Neutrophil (primary cell): ENCODE measurements around the gene DLG4.

Experiments used
- H3K27ac ChIP-seq: fragments of 200-600 bp; sonication (generic); 2 replicates; pipeline ENCODE4 v1.5.1; 2016; ENCODE audit warnings: mild to moderate bottlenecking, moderate library complexity
- H3K27me3 ChIP-seq: fragments of 200-600 bp; sonication (generic); 2 replicates; pipeline ENCODE4 v1.6.0; 2016; ENCODE audit warnings: mild to moderate bottlenecking
- H3K36me3 ChIP-seq: fragments of 200-600 bp; sonication (generic); 2 replicates; pipeline ENCODE4 v1.5.1; 2017
- H3K4me1 ChIP-seq, 2 experiments: fragments of 200-600 bp in 1 of 2; sonication (generic) in 1 of 2; 1 replicate in 1 of 2; 2 replicates in 1 of 2; pipeline versions ENCODE4 v1.5.1 to v1.6.1; 2013 to 2016; ENCODE audit warnings: low read depth in 1 of 2, low read length in 1 of 2, mild to moderate bottlenecking in 1 of 2, moderate library complexity in 1 of 2; ENCODE audit not compliant: control insufficient read depth in 1 of 2, insufficient read depth in 1 of 2
- H3K4me3 ChIP-seq, 2 experiments: fragments of 200-600 bp in 1 of 2; sonication (generic) in 1 of 2; 1 replicate in 1 of 2; 2 replicates in 1 of 2; pipeline ENCODE4 v1.5.1; 2013 to 2016; ENCODE audit warnings: low read depth in 1 of 2, low read length in 1 of 2, mild to moderate bottlenecking in 1 of 2, moderate library complexity in 1 of 2
- H3K9me3 ChIP-seq: fragments of 200-600 bp; sonication (generic); 2 replicates; pipeline ENCODE4 v1.5.1; 2016
- CTCF ChIP-seq: fragments of 200-600 bp; sonication (generic); IDR thresholded peaks from 2 replicates; pipeline ENCODE4 v1.5.1; 2016; ENCODE audit warnings: antibody characterized with exemption

Gene DLG4

GRCh38 chr17:7156342-7156940 is 63.2 kb downstream of the DLG4 start:
- TF ChIP-seq CTCF: no peak
- H3K4me1 ChIP-seq: no peaks in the 10 kb centered on the region
- H3K27ac ChIP-seq: no peak overlapping the region
- H3K27me3 ChIP-seq: peaks cover 72% of the 10 kb centered on the region
- H3K4me3 ChIP-seq: no peak overlapping the region
- H3K9me3 ChIP-seq: no peaks in the 10 kb centered on the region
- H3K36me3 ChIP-seq: no peaks in the 10 kb centered on the region

DNA sequence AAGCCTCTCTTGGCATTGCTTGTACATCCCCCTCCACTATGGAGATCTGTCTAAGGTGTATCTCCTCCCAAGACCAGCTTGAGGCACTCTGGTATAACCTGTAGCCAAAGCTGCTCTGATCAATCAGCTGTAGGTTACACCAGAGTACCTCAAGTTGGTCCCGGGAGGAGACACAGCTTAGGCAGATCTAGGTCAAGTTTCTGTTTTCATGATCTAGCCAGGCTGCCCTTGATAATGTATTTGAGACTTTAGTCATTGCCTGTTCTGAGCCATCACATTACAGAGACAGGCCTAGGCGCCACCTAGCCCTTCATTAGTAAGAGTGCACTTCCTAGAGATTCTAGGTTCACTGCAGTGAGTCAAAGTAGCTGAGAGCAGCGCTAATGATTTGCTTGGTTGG is 71.9 kb downstream of the DLG4 start:
- no peak for TF ChIP-seq CTCF
- Histone ChIP-seq H3K4me3 (no peak overlapping the region), H3K9me3 (no peaks in the 10 kb centered on the region), H3K36me3 (no peaks in the 10 kb centered on the region), H3K27ac (no peak overlapping the region), H3K4me1 (no peaks in the 10 kb centered on the region), H3K27me3 (peaks cover 24% of the 10 kb centered on the region)

- no peak for TF ChIP-seq CTCF
- Histone ChIP-seq H3K36me3 (no peaks in the 10 kb centered on the region), H3K9me3 (no peaks in the 10 kb centered on the region), H3K27me3 (peaks cover 10% of the 10 kb centered on the region), H3K27ac (no peak overlapping the region), H3K4me1 (no peaks in the 10 kb centered on the region), H3K4me3 (no peak overlapping the region)
Measured at GRCh38 chr17:7146115-7146514, 73.5 kb downstream of the DLG4 start.

GRCh38 chr17:7144213-7144612 is 75.4 kb downstream of the DLG4 start:
- no peak overlapping the region for H3K4me3 ChIP-seq
- no peaks in the 10 kb centered on the region for H3K36me3 ChIP-seq
- no peak for TF ChIP-seq CTCF
- no peaks in the 10 kb centered on the region for H3K4me1 ChIP-seq
- H3K27ac ChIP-seq: no peak overlapping the region
- peaks cover 16% of the 10 kb centered on the region for H3K27me3 ChIP-seq
- H3K9me3 ChIP-seq: no peaks in the 10 kb centered on the region

DNA sequence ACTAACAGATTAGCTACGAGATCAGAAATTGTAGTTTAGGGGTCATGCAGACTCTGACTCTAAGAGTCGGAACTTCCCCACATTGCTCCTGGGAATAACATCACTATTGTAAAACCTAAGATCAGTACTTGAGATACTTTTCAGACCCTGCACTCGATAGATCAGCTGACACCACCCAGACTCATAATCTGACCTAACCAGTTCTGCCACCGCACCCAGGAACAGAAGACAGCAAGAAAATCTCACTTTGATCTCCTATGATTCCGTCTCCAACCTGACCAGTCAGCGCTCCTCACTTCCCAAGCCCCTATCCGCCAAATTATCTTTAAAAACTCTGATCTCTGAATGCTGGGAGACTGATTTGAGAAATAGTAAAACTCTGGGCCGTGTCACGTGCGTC is 77.8 kb downstream of the DLG4 start:
- TF ChIP-seq CTCF: no peak
- H3K4me3 ChIP-seq: no peak overlapping the region
- H3K9me3 ChIP-seq: no peaks in the 10 kb centered on the region
- H3K4me1 ChIP-seq: no peaks in the 10 kb centered on the region
- H3K27me3 ChIP-seq: peaks cover 36% of the 10 kb centered on the region
- H3K27ac ChIP-seq: no peak overlapping the region
- H3K36me3 ChIP-seq: no peaks in the 10 kb centered on the region

DNA sequence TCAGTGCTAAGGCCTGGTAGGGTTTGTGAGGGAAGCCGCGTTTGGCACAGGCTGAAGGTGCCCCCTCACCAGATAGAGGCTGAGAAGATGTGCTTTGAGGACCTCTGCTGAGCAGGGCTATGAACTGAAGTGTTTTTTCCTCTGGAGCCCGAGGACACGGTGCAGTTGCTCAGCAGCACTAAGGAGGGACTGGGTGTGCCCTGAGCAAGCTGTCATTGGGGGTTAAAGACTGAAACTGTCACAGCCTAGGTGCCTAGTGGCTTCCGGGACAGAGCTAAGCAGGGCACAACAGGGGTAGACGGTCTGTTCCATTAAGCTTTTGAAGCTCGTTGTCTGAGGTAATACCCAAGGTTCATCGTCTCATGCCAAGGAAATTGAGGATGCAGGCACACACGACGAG is 80.2 kb downstream of the DLG4 start:
- H3K36me3 ChIP-seq: no peaks in the 10 kb centered on the region
- H3K27me3 ChIP-seq: peaks cover 50% of the 10 kb centered on the region
- H3K4me3 ChIP-seq: no peak overlapping the region
- H3K27ac ChIP-seq: no peak overlapping the region
- H3K9me3 ChIP-seq: no peaks in the 10 kb centered on the region
- H3K4me1 ChIP-seq: no peaks in the 10 kb centered on the region
- TF ChIP-seq CTCF: no peak
